ENCODE data around the gene MED13L.
"Not testable (repeated sequence)": the region's sequence is repeated elsewhere in the genome, so short reads cannot be mapped to it uniquely, and the experiment has no call there.

Gene MED13L

DNA sequence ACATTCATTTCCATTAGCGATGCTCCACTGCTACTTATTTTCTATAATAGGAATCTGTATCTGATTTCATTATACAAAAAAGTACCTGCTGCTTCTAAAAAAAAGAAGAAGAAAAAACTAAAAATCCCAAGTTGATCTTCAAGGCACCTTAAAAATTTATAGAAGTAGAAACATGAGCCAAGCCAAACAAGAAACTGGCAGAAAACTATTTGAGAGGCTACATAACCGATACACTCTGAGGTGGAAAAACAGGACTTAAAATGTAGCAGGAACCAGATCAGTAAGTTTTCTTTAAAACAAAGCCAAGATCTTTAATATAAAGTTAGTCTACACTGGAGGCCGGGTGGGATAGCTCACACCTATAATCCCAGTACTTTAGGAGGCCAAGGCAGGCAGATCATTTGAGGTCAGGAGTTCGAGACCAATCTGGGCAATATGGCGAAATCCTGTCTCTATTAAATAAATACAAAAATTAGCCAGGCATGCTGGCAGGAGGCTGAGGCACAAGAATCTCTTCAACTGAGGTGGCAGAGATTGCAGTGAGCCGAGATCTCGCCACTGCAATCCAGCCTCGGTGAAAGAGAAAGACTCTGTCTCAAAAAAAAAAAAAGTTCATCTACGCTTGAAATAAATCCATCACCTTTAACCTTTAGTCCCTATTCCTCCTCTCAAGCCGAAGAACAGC is 278.6 kb downstream of the MED13L start:
- DNase-seq = no peak

DNA sequence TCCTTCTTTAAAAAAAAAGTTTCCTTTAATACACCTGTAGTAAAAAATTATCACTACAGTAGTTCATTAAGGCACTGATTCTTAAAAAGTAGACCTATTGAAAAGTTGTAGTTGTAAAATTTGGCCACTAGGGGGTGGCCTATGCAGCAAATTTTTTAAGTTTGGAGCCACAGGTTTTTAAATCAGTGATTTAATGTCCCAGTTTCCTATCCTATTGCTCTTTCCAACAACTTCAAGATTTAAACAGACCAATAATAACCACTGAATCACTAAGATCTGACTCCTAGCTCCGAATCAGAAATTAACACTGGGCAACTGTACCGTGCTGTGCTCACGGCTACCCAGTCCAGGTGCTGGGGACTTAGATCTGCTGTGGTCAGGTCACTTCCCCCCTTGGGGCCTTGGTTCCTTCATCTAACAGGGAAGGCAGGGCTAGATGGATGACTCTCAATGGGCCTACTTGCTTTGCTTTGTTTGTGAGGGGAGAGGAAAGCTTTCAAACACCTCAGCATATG is 279.3 kb downstream of the MED13L start:
- DNase-seq = no peak

DNA sequence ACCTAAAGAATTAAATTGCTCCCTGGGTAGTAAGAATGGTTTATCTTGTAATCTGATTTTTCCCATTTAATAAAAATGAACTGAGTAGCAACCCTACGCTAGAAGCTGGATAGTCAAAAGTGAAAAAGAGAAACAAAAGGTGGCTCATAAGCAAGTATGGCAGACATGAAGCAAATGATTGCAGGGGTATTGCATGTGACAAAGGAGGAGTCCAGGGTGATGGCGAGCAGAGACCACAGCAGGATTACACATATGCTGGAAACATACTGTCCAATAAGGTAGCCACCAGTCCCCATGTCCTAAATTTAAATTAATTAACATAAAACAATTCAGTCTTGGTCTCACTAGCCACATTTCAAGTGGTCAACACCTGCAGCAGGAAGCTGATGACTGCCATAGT is 283.8 kb downstream of the MED13L start:
- no peak for DNase-seq

DNA sequence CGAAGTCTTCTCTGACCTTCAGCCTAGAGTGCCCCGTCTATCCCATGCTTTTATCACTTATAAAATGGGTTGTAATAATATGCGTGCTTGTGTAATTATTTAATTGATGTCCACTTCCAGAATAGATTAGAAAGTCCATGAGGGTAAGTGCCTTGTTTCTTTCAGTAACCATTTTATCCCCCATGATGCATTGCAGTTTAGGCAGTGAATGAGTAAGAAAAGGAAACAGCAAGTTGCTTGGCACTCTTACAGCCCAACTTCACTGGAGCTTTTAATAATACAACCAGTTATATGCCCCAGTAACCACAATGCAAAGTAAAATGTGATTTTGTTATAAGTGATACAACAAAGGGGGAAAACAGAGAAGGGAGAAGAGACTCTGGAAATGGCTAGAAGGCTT is 287.3 kb downstream of the MED13L start:
- no peak for DNase-seq

DNA sequence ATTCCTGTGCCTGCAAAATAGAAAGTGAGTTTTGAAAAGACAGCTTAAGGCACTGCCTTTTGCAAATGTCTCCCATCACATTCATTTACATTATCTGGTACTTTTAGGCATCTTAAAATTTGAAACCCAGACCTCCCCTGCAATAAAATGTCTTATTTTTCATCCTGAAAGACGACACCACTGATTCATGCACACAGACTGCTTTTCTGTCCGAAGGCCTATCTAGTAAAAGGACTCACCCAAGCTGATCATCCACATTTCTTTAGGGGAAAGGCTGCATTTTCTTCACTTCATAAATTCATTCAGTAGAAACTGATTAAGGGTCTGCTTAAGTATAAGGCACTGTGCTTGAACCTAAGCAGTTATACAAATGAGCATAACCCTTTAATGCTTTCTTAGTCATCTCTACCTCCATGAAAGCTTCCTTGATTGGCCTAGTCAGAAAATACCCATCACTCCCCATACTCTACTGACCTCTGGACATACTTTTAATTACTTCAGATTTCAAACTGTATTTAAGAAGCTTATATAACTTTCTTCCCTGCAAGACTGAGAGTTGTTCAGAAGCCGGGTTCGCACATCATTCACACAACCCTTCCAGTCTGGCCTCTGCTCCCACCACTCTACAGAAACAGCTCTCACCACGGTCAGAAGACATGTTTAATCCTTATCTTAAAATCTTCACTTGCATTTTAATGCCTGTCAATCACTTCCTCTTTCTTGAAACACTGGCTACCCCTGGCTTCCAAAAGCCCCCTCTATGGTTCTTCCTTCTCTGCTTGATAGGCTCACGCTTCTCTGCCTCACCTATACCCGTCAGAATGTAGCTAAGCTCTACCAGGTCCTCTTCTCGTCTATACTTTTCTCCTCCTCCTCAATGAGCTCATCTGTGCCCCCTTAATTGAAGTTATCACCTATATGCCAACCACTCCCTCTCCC is 288.6 kb downstream of the MED13L start:
- no peak for DNase-seq

DNA sequence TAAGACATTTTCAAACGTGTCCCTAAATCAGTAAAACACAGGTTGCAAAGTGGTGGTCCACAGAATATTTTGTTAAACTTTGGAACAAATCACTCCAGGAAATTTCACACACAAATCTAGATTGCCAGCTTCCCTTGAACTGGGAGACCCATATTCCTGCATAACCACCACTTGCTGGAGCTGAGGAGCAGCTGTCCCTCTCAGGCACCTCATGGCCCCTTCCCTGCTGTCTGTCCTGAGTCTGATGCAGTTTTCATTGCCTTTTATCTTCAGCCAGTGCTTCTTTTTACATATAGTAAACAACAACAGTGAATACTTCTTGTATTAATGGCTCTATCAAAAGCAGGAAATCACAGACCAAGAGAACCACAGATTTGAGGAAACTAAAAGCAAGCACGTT is 289.3 kb downstream of the MED13L start:
- DNase-seq = no peak

DNA sequence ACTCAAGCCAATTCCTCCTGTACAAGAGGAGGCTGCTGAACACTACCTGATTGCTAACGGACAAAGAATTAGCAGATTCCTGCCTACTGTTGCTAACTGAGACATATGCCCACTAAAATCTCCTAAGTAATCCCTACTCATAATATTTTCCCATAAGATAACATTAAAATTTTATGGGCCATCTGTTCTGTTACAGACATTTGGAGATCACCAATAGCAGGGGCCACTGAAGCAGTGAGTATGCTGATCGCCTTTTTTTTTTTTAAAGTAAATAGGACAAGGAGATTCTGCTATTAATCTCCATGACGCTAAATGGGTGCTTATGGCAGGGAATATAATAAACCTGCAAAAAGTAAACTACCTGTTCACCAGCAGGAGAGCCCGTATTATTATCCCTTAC is 292.9 kb downstream of the MED13L start:
- peak; percentile 100 for DNase-seq

DNA sequence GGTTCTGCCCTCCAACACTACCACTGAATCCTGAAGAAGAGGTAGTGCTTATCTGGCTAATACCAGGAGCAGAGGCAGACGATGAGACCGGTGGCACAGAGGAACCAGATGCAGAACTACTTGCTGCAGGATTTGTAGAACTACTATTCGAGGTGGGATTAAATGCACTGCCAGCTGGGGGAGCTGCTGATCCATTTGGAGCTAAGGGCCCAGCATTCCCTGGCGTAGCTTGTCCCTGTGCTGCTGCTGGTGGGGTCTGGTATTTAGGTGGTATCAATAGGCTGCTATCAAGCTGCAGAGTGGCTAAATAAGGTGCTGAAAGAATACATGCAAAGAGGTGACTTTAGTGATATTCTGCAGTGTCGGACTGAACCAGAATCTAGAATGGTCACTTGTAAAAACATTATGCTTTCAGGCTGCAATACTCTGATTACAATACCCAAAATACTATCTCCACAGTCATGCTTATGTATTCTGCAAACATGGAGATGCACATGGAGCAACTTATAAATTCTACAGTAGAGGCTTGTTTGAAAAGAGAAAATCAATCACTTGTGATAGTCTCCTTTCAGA is 294.2 kb downstream of the MED13L start:
- DNase-seq = no peak

DNA sequence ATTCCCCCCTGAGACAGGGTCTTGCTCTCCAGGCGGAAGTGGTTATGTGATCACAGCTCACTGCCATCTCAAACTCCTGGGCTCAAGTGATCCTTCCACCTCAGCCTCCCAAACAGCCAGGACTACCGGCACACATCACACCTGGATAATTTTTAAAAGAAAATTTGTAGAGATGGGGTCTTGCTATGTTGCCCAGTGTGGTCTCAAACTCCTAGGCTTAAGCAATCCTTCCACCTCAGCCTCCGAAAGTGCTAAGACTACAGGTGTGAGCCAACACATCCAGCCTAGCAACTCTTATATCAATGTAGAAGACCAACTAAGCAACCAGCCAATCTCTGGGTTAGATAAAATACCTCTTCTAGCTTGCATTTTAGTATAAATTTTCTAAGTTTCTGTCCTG is 297.2 kb downstream of the MED13L start:
- no peak for DNase-seq

DNA sequence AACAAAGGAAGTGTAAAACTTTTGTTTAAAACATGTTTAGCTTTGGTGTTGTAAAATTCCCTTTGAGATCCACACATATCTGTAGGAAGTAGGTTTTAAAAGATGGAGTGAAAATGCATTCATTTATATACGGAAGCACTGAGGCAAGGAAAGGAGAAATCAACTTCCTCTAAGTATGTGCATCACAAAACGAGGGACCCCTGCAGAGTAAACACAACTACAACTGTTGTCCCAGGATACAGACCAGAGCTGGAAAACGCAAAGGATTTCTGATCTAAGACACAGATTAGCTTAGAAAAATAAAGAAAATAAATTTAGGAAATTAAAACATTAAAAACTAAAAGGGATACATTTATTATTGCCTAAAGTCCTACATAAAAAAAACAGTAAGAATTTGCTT is 297.6 kb downstream of the MED13L start:
- no peak for DNase-seq

DNA sequence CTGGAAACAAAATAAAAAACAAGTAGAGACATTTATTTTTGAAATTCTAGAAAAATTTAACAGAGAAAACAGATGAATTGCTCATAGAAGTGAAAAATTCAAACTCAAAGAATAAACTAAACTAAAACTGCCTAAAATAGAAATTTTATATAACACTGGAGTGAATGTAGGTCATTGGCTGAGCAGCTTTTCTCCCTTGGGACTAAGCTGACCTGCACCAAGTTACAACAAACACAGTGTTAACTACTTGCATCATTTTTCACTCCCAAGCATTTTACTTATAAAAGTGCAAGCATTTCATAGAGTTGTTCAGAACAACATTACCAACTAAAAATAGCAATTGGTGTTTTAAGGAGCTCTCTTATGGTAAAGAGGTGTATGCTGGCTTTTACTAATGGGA is 298.1 kb downstream of the MED13L start:
- no peak for DNase-seq

DNA sequence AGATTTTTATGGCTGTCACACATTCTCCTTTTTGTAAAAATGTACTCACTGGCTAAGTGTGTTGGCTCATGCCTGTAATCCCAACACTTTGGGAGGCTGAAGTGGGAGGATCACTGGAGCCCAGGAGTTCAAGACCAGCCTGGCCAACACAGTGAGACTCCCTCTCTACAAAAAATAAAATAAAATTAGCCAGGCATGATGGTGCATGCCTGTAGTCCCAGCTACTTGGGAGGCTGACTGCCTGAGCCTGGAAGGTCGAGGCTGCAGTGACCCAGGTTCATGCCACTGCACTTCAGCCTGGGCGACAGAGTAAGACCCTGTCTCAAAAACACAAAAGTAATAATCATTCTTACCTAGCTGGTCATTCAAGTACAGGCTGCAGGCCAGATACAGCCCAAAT is 300.7 kb downstream of the MED13L start:
- not testable (repeated sequence) for DNase-seq

DNA sequence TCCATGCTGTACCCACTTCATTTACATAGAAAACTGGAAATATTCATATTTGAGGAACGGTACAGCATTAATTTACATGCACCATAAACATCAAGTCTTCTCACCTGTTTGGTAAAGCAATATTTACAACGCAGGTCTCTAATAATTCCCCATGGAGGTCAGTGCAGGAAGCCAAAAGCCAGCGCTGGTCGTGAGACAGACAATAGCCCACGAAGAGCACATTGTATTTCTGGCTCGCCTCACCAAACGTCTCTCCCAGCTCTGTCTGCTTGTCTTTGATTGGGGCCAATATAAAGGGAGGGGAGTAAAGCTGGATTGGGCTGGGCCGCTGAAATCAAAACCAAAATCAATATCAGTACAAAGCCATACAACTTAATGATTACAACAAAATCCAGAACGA is 302.1 kb downstream of the MED13L start:
- DNase-seq = no peak

DNA sequence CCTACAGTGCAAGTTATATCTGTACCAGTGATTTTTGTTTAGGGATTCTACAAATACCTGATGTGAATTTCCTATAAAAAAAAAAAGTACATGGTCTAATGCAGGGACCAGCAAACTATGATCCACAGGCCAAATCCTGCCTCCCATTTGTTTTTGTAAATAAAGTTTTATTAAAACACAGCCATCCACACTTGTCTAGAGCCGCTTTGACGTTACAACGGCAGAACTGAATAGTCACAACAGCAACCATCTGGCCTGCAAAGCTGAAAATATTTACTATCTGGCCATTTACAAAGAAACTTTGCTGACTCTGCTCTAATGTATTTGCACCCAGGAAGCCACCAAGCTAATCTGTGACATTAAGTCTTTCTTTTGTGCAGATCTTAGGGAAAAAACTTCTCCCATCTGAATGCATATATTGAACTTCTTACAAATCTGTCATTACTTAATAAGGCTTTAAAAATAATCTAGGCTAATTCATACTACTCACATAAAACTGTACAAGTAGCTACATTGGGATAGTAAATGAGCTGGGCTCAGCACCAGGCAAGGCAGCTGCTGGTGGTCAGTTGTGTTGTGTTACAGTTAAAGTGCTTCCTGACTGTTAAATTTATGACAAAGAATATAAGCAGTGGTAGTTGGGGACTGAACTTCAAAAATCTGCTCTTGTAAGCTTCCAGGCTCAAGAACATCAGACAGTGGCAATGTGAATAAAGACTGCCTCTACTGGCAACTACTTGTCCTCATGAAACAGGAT is 303.3 kb downstream of the MED13L start:
- no peak for DNase-seq

DNA sequence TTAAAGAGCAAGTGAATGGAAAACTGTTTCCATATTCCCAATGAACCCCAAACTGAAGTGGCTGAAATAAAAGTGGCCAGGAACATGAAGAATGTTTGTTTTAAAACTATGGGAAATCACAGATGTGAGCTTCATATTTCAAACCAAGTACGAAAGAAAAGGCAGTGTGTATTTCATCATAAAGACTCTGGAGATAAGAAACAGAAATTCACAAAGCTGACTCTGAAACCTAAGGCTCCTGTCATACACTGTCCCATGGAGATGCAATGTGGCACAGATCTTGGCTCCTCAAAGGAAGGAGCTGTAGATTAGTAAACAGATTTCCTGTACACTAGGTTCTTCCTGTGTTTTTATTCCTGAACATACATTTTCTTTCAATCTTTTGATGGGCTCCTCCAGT is 304.4 kb downstream of the MED13L start:
- DNase-seq = no peak

DNA sequence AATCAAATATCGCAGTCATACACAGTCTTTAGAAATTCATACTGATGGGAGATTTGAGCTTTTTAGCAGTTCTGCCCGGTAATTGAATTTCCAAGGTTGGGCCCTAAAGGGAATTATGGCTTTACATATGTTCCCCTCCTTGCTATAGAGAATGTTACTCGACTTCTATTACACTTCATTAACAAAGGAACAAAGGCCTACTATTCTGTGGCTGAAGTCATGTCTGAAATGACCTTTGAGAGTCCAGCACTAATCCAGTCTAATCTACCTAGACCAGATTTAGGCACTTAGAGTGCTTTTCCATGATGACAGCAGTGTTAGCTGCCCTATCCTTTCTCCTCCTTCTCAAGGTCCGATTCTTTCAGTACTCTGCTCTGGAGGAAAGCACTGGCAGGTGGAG is 305.3 kb downstream of the MED13L start:
- DNase-seq = no peak

DNA sequence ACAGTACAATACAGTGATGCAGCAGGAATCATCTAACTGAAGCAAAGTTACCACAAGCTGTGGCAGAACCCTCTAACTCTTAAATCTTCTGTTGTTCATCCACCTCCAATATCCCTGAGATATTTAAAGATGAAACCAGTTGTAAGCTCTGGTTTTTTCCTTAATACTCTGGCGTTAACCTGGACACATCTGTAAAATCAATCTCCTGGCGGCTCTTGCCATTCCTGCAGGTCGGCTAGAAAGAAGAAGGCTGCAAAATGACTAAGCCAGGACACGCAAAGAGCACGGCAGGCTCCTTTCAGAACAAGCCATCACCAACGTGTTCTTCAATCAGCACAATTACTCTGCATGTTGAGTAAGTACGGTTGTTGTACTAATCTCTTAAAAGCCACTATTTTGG is 309.3 kb downstream of the MED13L start:
- no peak for DNase-seq

DNA sequence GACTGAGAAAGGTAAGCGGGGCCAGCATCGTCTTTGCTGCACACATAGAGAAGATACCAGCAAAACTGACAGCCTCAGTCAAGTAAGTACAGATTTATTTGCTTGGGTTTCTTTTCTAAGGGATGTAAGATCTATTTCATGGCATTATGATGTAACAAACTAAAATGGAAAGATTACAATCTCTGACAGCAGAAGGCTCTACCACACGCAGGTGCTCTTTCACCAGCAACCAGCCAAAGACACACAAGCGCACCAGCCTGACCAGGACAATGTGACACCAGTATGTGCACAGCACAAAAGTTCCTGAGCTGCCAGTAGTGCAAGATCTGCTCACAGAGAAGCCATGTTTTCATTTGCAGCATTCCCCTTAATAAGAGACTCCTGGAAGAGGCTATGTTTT is 311.1 kb downstream of the MED13L start:
- DNase-seq = no peak

DNA sequence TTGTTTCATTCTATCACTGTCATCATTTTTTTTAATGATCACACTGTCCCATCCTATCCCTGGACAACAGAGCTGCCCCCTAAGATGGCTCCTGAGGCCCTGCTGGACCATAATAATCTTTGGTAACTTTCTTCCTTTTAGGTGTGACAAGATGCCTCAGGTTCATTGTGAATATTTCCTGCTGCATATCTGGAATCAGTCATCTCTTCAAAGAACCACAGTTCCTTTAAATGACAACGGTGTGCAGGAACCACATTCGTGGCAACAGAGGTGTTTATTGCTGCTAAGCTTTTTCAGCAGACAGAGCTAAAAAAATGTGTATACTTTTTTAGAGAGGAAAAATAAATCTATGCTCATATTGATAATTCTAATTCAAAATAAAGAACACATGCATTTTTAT is 312.9 kb downstream of the MED13L start:
- DNase-seq = no peak

DNA sequence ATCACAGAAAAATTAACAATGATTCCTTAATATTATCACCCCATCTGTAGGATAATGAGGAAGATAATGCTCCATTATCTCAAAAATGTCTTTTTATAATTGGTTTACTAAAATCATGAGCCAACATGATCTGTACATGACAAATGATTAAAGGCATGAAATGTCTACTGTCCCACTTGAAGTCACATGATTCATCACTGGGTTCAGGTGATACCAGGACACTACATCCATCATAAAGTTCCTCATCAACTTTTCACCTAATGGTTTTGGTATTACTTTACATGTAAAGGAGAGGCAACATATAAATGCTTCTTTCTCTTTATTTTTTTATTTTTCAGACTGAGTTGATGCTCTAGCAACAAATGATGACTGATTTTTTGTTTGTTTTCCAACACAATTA is 313.3 kb downstream of the MED13L start:
- no peak for DNase-seq

DNA sequence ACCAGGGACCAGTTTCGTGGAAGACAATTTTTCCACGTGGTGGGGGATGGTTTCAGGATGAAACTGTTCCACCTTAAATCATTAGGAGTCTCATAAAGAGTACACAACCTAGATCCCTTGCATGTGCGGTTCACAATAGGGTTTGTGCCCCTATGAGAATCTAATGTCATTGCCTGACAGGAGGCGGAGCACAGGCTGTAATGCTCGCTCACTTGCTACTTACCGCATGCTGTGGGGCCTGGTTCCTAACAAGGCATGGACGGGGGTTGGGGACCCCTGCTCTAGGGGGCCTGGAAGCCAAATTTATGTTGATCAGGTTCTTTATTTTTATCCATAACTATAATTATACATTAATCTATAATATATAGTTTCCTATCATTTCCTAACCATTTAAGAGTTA is 315.3 kb downstream of the MED13L start:
- DNase-seq = no peak

DNA sequence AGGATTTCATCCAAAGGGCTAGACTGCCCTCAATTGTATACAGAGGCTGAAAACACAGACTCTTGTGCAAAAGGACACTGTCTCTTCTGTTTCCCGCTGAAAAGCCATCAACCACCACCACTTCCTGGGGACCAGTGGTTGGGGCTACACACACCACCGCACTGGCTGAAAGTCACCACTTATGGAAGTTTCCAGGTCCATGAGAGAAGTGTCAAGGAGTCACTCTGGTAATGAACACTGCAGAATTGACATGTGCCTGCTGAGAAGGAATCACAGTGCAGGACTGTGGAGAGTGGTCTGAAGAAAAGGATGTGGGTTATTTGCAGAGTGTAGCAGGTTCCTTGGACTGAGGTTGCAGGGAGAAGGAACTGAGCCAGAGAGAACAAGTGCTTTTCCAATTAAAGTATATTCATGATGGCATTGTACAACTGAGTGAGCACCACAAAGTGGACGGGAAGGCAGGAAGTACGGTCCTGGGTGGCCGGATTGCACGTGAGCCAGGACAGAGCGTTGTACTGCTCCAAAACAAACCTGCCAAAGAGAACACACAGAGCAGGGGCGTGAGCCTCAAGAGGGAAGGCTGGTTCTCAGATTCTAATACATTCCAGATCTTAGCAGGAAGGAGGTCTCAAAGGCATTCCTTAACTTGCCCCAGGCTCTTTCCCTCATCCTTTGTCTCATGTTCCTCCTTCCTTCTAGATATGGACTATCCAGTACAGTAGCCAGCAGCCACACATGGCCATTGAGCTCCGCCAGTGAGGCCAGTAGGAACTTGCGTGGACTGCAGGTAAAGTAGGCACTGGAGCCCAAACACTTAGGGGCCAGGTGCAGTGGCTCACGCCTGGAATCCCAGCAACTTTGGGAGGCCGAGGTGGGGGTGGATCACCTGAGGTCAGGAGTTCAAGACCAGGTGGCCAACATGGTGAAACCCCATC is 316.4 kb downstream of the MED13L start:
- no peak for DNase-seq

Data from NCI-H524 treated with DMSO at 0.1 percent for 48 hours (cell line).